Retina (tissue), 1 donor: ENCODE data around the gene IDNK.
"Not testable (repeated sequence)": the region's sequence is repeated elsewhere in the genome, so short reads cannot be mapped to it uniquely, and the experiment has no call there.

Experiments
- DNase-seq: peaks from one replicate; pipeline ENCODE4 v3.0.0-alpha.2; 2016

Gene IDNK

GRCh38 chr9:83622939-83623678 is at the start of gene IDNK:
IDNK (plus strand) TSS chr9:83623143; CDS start chr9:83623172, 29 bp downstream.
- DNase-seq, result peak; percentile 92

- DNase-seq, result no peak
These were observed 48.5 kb upstream of the IDNK start for GRCh38 chr9:83574482-83574881.

- DNase-seq, result no peak
These were observed 40.9 kb upstream of the IDNK start for GRCh38 chr9:83582029-83582428.

- peak; percentile 23 for DNase-seq
These were observed 39.6 kb upstream of the IDNK start for GRCh38 chr9:83583151-83584014.

GRCh38 chr9:83584995-83585394 is 37.9 kb upstream of the IDNK start:
- no peak for DNase-seq

- DNase-seq, result no peak
These were observed 34.7 kb upstream of the IDNK start for GRCh38 chr9:83588256-83588655.

- peak; percentile 65 for DNase-seq
These were observed 25.9 kb upstream of the IDNK start for GRCh38 chr9:83596899-83597504.

- no peak for DNase-seq
These were observed 24.5 kb upstream of the IDNK start for GRCh38 chr9:83598487-83598886.

- no peak for DNase-seq
These were observed 23.9 kb upstream of the IDNK start for GRCh38 chr9:83599071-83599470.

- no peak for DNase-seq
These were observed 21.5 kb upstream of the IDNK start for GRCh38 chr9:83601463-83601862.

GRCh38 chr9:83607620-83608019 is 15.3 kb upstream of the IDNK start:
- not testable (repeated sequence) for DNase-seq

- not testable (repeated sequence) for DNase-seq
These were observed 9.6 kb upstream of the IDNK start for GRCh38 chr9:83613298-83613697.

GRCh38 chr9:83617299-83617698 is 5.6 kb upstream of the IDNK start:
- DNase-seq, result no peak

- peak; percentile 81 for DNase-seq
These were observed 1.9 kb upstream of the IDNK start for GRCh38 chr9:83620841-83621636.

- no peak for DNase-seq
These were observed 457 bp upstream of the IDNK start for GRCh38 chr9:83622433-83622938.

- DNase-seq, result no peak
These were observed 735 bp downstream of the IDNK start for GRCh38 chr9:83623679-83624076.

GRCh38 chr9:83625178-83625577 is 2.2 kb downstream of the IDNK start:
- DNase-seq, result no peak

GRCh38 chr9:83628540-83628939 is 5.6 kb downstream of the IDNK start:
- no peak for DNase-seq

GRCh38 chr9:83629433-83630104 is 6.6 kb downstream of the IDNK start:
- DNase-seq, result no peak

- peak; percentile 60 for DNase-seq
These were observed 8.1 kb downstream of the IDNK start for GRCh38 chr9:83630938-83631457.

GRCh38 chr9:83633255-83633654 is 10.3 kb downstream of the IDNK start:
- no peak for DNase-seq

- DNase-seq, result no peak
These were observed 10.7 kb downstream of the IDNK start for GRCh38 chr9:83633676-83634075.
